Measurements from ENCODE around the gene PSORS1C2. TPM values are rescaled to one million over a fixed set of nuclear protein-coding genes. Genes with fewer than 3 reads are reported as not detected.
"Not testable (repeated sequence)": the region's sequence is repeated elsewhere in the genome, so short reads cannot be mapped to it uniquely, and the experiment has no call there.

The PSORS1C2 gene
- total RNA-seq, 1 experiment from 2014 or later: 0.33 TPM

DNA sequence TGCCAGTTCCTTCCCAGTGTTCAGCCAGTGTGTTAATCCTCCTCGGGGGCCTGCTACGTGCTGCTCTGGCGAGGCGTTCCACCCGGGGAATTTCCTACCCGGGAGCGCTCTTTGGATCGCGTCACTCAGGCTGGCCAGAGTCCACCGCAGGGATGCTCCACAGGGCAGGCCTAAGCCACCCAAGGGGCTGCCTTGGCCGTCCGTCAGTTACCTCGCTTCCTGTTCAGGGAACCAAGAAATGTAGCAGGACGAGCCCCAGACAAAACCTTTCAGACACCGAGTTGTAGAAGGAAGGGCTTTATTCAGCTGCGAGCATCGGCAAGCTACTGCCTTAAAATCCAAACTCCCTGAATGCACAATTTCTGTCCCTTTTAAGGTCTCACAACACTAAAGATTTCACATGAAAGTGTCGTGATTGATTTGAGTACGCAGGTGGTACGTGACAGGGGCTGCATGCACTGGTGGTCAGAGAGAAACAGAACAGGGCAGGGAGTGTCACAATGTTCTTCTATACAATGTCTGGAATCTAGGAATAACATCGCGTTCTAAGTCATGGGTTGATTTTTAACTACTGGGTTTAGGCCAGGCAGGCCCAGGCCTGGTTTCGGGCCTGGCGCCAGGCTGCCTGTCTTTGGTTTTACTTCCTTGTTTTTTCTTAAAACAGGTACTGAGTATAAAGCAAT, 47.3 kb upstream of the PSORS1C2 start:
- no peak for DNase-seq
- Histone ChIP-seq H3K27me3 (ENCODE audit: insufficient read depth, low read length) (no peaks in the 10 kb centered on the region), H3K56ac (ENCODE audit: insufficient read length, low read depth, low read length) (no peak overlapping the region), H3K79me2 (ENCODE audit: insufficient read depth, low read length) (no peaks in the 10 kb centered on the region), H3K79me1 (ENCODE audit: insufficient read depth, low read depth, low read length, poor library complexity, severe bottlenecking) (no peaks in the 10 kb centered on the region), H4K20me1 (ENCODE audit: control insufficient read depth, insufficient read depth, insufficient read length) (no peaks in the 10 kb centered on the region), H3T11ph (ENCODE audit: low read length) (no peak overlapping the region), H3K18ac (ENCODE audit: insufficient read length, low read depth, low read length) (no peak overlapping the region), H2AFZ (ENCODE audit: low read length) (no peak overlapping the region), H3K9me3 (ENCODE audit: control insufficient read depth, low read depth, low read length) (no peaks in the 10 kb centered on the region), H3K4me1 (ENCODE audit: insufficient read depth, low read length) (no peaks in the 10 kb centered on the region), H4K8ac (replicated peaks; ENCODE audit: insufficient read length, low read depth, low read length) (no peak overlapping the region), H2BK20ac (ENCODE audit: low read depth, low read length, poor library complexity, severe bottlenecking) (no peak overlapping the region), H3K23ac (ENCODE audit: insufficient read length, low read depth, low read length) (no peak overlapping the region), H3K23me2 (ENCODE audit: insufficient read length, low read depth, low read length, poor library complexity, severe bottlenecking) (no peaks in the 10 kb centered on the region), H4K5ac (ENCODE audit: insufficient read length, low read depth, low read length) (no peak overlapping the region), H3K9ac (ENCODE audit: extremely low read depth, insufficient read length, low read length) (no peak overlapping the region), H3K14ac (ENCODE audit: insufficient read depth, low read length) (no peak overlapping the region; the same call in 1 of the 2 replicates), H2BK5ac (ENCODE audit: insufficient read length, low read length) (no peak overlapping the region), H2BK120ac (ENCODE audit: low read depth, low read length, poor library complexity, severe bottlenecking) (no peak overlapping the region), H3K27ac (ENCODE audit: insufficient read length, low read depth, low read length) (no peak overlapping the region), H2AK5ac (ENCODE audit: insufficient read length, low read length) (no peak overlapping the region), H2BK12ac (ENCODE audit: insufficient read length, low read depth, low read length) (no peak overlapping the region), H3K4me2 (ENCODE audit: insufficient read depth, insufficient read length, low read length) (no peak overlapping the region), H3K4ac (ENCODE audit: low read depth, low read length) (no peak overlapping the region), H2BK15ac (ENCODE audit: low read depth, low read length) (no peak overlapping the region), H4K91ac (ENCODE audit: insufficient read length, low read depth, low read length) (no peak overlapping the region)
- no CpG with 5 or more reads among the region's 24 CpGs for WGBS (ENCODE audit: extremely low coverage, insufficient read length, low lambda C conversion rate)
- TF ChIP-seq CTCF (conservative IDR thresholded peaks at IDR 0.05): no peak
- Mint-ChIP-seq H3K4me3 (no peak overlapping the region), H3K36me3 (ENCODE audit: insufficient read depth in 1 of 3, low read depth in 3 of 3) (peaks cover 0 to 4% (median 0%) of the 10 kb centered on the region in 3 experiments; a peak in 3 of 7 replicates), H3K27me3 (ENCODE audit: low read depth) (no peaks in the 10 kb centered on the region), H3K9me3 (no peaks in the 10 kb centered on the region), H3K4me1 (peaks cover 28 to 40% of the 10 kb centered on the region in 2 experiments), H3K27ac (peak overlapping the region in 2 of 3 experiments; percentile 11 to 72; a peak in 2 of 7 replicates)

DNA sequence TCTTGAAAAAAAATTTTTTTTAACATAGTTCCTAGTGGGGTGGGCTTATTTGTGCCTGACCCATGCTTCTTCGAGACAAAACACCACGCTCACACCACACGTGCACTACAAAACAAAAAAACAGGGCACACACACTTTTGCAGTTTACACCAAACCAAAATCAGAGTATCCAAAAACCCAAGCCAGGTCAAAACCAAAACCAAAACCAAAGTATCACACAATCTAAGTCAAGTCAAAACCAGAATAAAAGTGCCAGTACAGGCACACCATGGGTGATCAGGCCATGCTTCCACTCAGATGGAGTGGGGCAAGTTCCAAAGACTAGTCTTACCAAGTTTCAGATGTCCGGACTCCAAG, 46.8 kb upstream of the PSORS1C2 start:
- H2BK20ac ChIP-seq (ENCODE audit: low read depth, low read length, poor library complexity, severe bottlenecking); H4K20me1 ChIP-seq (ENCODE audit: control insufficient read depth, insufficient read depth, insufficient read length); H3K23me2 ChIP-seq (ENCODE audit: insufficient read length, low read depth, low read length, poor library complexity, severe bottlenecking); H3K4me1 ChIP-seq (ENCODE audit: insufficient read depth, low read length); H3K4ac ChIP-seq (ENCODE audit: low read depth, low read length); H2BK15ac ChIP-seq (ENCODE audit: low read depth, low read length); H3K14ac ChIP-seq (ENCODE audit: insufficient read depth, low read length); H2AFZ ChIP-seq (ENCODE audit: low read length); H3K27me3 ChIP-seq (ENCODE audit: insufficient read depth, low read length); H2AK5ac ChIP-seq (ENCODE audit: insufficient read length, low read length); H3K9me3 ChIP-seq (ENCODE audit: control insufficient read depth, low read depth, low read length); H3K79me2 ChIP-seq (ENCODE audit: insufficient read depth, low read length); H3K27ac ChIP-seq (ENCODE audit: insufficient read length, low read depth, low read length); H2BK12ac ChIP-seq (ENCODE audit: insufficient read length, low read depth, low read length); H3K4me3 Mint-ChIP-seq; H4K91ac ChIP-seq (ENCODE audit: insufficient read length, low read depth, low read length); H3K9ac ChIP-seq (ENCODE audit: extremely low read depth, insufficient read length, low read length); H3K27me3 Mint-ChIP-seq (ENCODE audit: low read depth); H4K8ac ChIP-seq (replicated peaks; ENCODE audit: insufficient read length, low read depth, low read length); H2BK5ac ChIP-seq (ENCODE audit: insufficient read length, low read length); H3K18ac ChIP-seq (ENCODE audit: insufficient read length, low read depth, low read length); H2BK120ac ChIP-seq (ENCODE audit: low read depth, low read length, poor library complexity, severe bottlenecking); H4K5ac ChIP-seq (ENCODE audit: insufficient read length, low read depth, low read length); H3K4me2 ChIP-seq (ENCODE audit: insufficient read depth, insufficient read length, low read length); H3K23ac ChIP-seq (ENCODE audit: insufficient read length, low read depth, low read length); H3K79me1 ChIP-seq (ENCODE audit: insufficient read depth, low read depth, low read length, poor library complexity, severe bottlenecking); H3T11ph ChIP-seq (ENCODE audit: low read length); H3K56ac ChIP-seq (ENCODE audit: insufficient read length, low read depth, low read length); DNase-seq; H3K36me3 Mint-ChIP-seq (ENCODE audit: insufficient read depth in 1 of 3, low read depth in 3 of 3); H3K9me3 Mint-ChIP-seq: not testable (repeated sequence)
- no CpG with 5 or more reads among the region's 4 CpGs for WGBS (ENCODE audit: extremely low coverage, insufficient read length, low lambda C conversion rate)
- Mint-ChIP-seq H3K4me1 (peaks cover 28 to 40% of the 10 kb centered on the region in 2 experiments), H3K27ac (peak overlapping the region in 1 of 3 experiments; percentile 11; a peak in 2 of 7 replicates)
